HG02840 (cell line): Measurements from ENCODE around the gene FBXO39.
"Not testable (repeated sequence)": the region's sequence is repeated elsewhere in the genome, so short reads cannot be mapped to it uniquely, and the experiment has no call there.

ENCODE experiments used
- ATAC-seq: cut with Tn5 transposase; IDR thresholded peaks from one replicate; pipeline ENCODE4 v1.9.1; 2021; ENCODE audit warnings: mild to moderate bottlenecking, moderate library complexity, moderate number of reproducible peaks; ENCODE audit not compliant: unreplicated experiment, low FRiP score

FBXO39 gene

GRCh38 chr17:6787081-6787693, 11.2 kb downstream of the FBXO39 start:
- no peak for ATAC-seq

GRCh38 chr17:6789146-6789545, 13.1 kb downstream of the FBXO39 start:
- no peak for ATAC-seq

GRCh38 chr17:6793748-6794493, 17.9 kb downstream of the FBXO39 start:
- no peak for ATAC-seq

- ATAC-seq: no peak
Measured at GRCh38 chr17:6796017-6796886, 20.2 kb downstream of the FBXO39 start.

GRCh38 chr17:6796887-6797490, 21.0 kb downstream of the FBXO39 start:
- ATAC-seq: no peak

- no peak for ATAC-seq
Measured at GRCh38 chr17:6797718-6798351, 21.8 kb downstream of the FBXO39 start.

- ATAC-seq: no peak
Measured at GRCh38 chr17:6799738-6800137, 23.7 kb downstream of the FBXO39 start.

GRCh38 chr17:6800422-6801027, 24.5 kb downstream of the FBXO39 start:
- no peak for ATAC-seq

- ATAC-seq: no peak
Measured at GRCh38 chr17:6811510-6811909, 35.5 kb downstream of the FBXO39 start.

GRCh38 chr17:6812295-6812694, 36.3 kb downstream of the FBXO39 start:
- ATAC-seq: no peak

- ATAC-seq: no peak
Measured at GRCh38 chr17:6815775-6816174, 39.8 kb downstream of the FBXO39 start.

GRCh38 chr17:6816368-6816767, 40.4 kb downstream of the FBXO39 start:
- not testable (repeated sequence) for ATAC-seq

- no peak for ATAC-seq
Measured at GRCh38 chr17:6818938-6819337, 42.9 kb downstream of the FBXO39 start.

- no peak for ATAC-seq
Measured at GRCh38 chr17:6823011-6823442, 47.0 kb downstream of the FBXO39 start.

GRCh38 chr17:6830383-6830986, 54.5 kb downstream of the FBXO39 start:
- no peak for ATAC-seq

- no peak for ATAC-seq
Measured at GRCh38 chr17:6831661-6832263, 55.7 kb downstream of the FBXO39 start, which contains the start of gene TEKT1. Gene TEKT1, minus strand, starts transcription at chr17:6831729. Its CDS starts 1,353 bp downstream, at chr17:6830376.
